Testis (tissue), 2 donors: Measurements from ENCODE around the gene AHCYL1.

Source experiments
- CTCF ChIP-seq, 3 experiments: fragments of 450-650 bp in 2 of 3; fragments of 200-600 bp in 1 of 3; sonication (generic) in 1 of 3; IDR thresholded peaks; one replicate each; pipeline ENCODE4 v1.5.1; 2016 to 2019; ENCODE audit warnings: antibody characterized with exemption in 3 of 3, mild to moderate bottlenecking in 2 of 3, moderate library complexity in 1 of 3
- POLR2A ChIP-seq: fragments of 450-650 bp; IDR thresholded peaks from one replicate; pipeline ENCODE4 v1.6.1; 2017; ENCODE audit warnings: antibody characterized with exemption, mild to moderate bottlenecking, moderate library complexity

- TF ChIP-seq POLR2A, result no peak
- no peak for TF ChIP-seq CTCF (IDR thresholded peaks at IDR 0.05)
Measured at GRCh38 chr1:110061341-110061740, 76.8 kb downstream of the AHCYL1 start.
